Activated CD4-positive, alpha-beta memory T cell treated with anti-CD3 and anti-CD28 coated beads for 36 hours (primary cell): ENCODE measurements around the gene IDI1. TPM values are rescaled to one million over a fixed set of nuclear protein-coding genes. Genes with fewer than 3 reads are reported as not detected.

ENCODE experiments used
- CTCF ChIA-PET: fragments of 350-600 bp; sonication (Branson Sonifier 250); formaldehyde crosslinking; loops from one replicate; lab custom pipeline; 2021; ENCODE audit warnings: antibody characterized with exemption, inconsistent platforms; lab: Charles Lee
- POLR2A ChIA-PET: fragments of 350-600 bp; sonication (Branson Sonifier 250); formaldehyde crosslinking; loops from one replicate; lab custom pipeline; 2021; ENCODE audit warnings: antibody characterized with exemption; lab: Charles Lee
- DNase-seq: peaks from one replicate; pipeline ENCODE4 v3.0.0-alpha.2; 2020
- H3K27ac Mint-ChIP-seq: one replicate; pipeline ENCODE4 v1.8.0; 2021; ENCODE audit warnings: mixed read lengths
- H3K27me3 Mint-ChIP-seq: one replicate; pipeline ENCODE4 v1.8.0; 2021; ENCODE audit warnings: mixed read lengths
- H3K36me3 Mint-ChIP-seq: one replicate; pipeline ENCODE4 v1.8.0; 2021; ENCODE audit warnings: mixed read lengths
- H3K4me1 Mint-ChIP-seq: one replicate; pipeline ENCODE4 v1.8.0; 2021; ENCODE audit warnings: low read depth, mixed read lengths
- H3K4me3 Mint-ChIP-seq: one replicate; pipeline ENCODE4 v1.8.0; 2021; ENCODE audit warnings: mild to moderate bottlenecking, mixed read lengths
- H3K9me3 Mint-ChIP-seq: one replicate; pipeline ENCODE4 v1.8.0; 2021; ENCODE audit warnings: mixed read lengths
- intact Hi-C: fragments of 100-400 bp; cut with micrococcal nuclease; formaldehyde crosslinking; loops from one replicate; pipeline ENCODE4 v1.15.1; 2023
- total RNA-seq, 2 experiments: library from RNA; stranded (reverse); gene quantifications; one replicate each; pipeline ENCODE4 v1.2.3, GENCODE V29; 2021

IDI1 gene
- total RNA-seq, 2 experiments from 2014 or later = 83.1 to 83.8 TPM

DNA sequence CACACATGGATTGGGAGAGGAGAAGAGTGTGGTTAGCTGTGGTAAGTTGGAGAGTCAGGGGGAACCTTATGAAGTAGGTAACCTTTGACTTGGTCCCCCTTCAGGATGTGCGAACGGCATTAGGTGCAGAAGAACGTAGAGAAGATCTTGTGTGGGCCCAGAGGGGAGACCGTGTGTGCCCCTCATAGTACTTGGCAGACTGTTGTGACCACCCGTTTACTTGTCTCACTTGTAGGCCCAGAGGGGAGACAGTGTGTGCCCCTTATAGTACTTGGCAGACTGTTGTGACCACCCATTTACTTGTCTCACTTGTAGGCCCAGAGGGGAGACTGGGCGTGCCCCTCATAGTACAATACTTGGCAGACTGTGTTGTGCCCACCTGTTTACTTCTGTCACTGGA, 58.1 kb downstream of the IDI1 start:
- H3K36me3 Mint-ChIP-seq = peaks cover 46% of the 10 kb centered on the region
- ChIA-PET POLR2A (no interaction called here), CTCF (no interaction called here)
- no peaks in the 10 kb centered on the region for H3K27me3 Mint-ChIP-seq
- peak overlapping the region; percentile 31 for H3K27ac Mint-ChIP-seq
- no peak overlapping the region for H3K4me3 Mint-ChIP-seq
- peaks cover 34% of the 10 kb centered on the region for H3K4me1 Mint-ChIP-seq
- DNase-seq = no peak
- H3K9me3 Mint-ChIP-seq = no peaks in the 10 kb centered on the region
- intact Hi-C loops = no loop called here

Other genes with a start within 250 kb of the IDI1 start
- gene LARP4B, start 117.4 kb downstream of the IDI1 start, total RNA-seq = 10 to 100 TPM; 92.1 to 95.0 TPM
- 100 to 1,000 TPM; 107 TPM for gene GTPBP4, start 60.7 kb downstream of the IDI1 start, total RNA-seq
- not detected for gene IDI2, start 23.3 kb downstream of the IDI1 start, total RNA-seq
- 10 to 100 TPM; 18.1 to 19.4 TPM for gene WDR37, start 7.3 kb upstream of the IDI1 start, total RNA-seq